SK-N-SH treated with all-trans-retinoic acid at 6 μM for 48 hours (cell line): Measurements from ENCODE around the gene GARIN5A.

Experiments
- ATAC-seq: fragments of 200-7000 bp; cut with Tn5 transposase; 3 replicates; pipeline ENCODE4 v1.9.1; 2020; ENCODE audit warnings: mild to moderate bottlenecking, moderate library complexity
- ARNTL ChIP-seq: fragments of 450-650 bp; formaldehyde crosslinking; IDR thresholded peaks from 2 replicates; pipeline ENCODE4 v1.5.0; 2020; ENCODE audit warnings: low read depth, mild to moderate bottlenecking, moderate library complexity, borderline replicate concordance
- BACH2 ChIP-seq: fragments of 250-450 bp; sonication (Bioruptor Pico); IDR thresholded peaks from 2 replicates; pipeline ENCODE4 v1.9.0; 2021; ENCODE audit warnings: mild to moderate bottlenecking, borderline replicate concordance
- CSDC2 ChIP-seq: fragments of 250-450 bp; sonication (Bioruptor Pico); IDR thresholded peaks from 2 replicates; pipeline ENCODE4 v1.5.0; 2020; ENCODE audit warnings: mild to moderate bottlenecking, moderate library complexity
- ESRRG ChIP-seq: fragments of 250-450 bp; sonication (Bioruptor Pico); IDR thresholded peaks from 2 replicates; pipeline ENCODE4 v1.6.1; 2021; ENCODE audit warnings: mild to moderate bottlenecking
- GLIS3 ChIP-seq: fragments of 250-450 bp; sonication (Bioruptor Pico); IDR thresholded peaks from 2 replicates; pipeline ENCODE4 v1.5.0; 2020; ENCODE audit warnings: mild to moderate bottlenecking, moderate library complexity
- ISL1 ChIP-seq: fragments of 250-450 bp; sonication (Bioruptor Pico); IDR thresholded peaks from 2 replicates; pipeline ENCODE4 v2.1.2; 2022; ENCODE audit warnings: mild to moderate bottlenecking, moderate library complexity
- OSR1 ChIP-seq: fragments of 250-450 bp; sonication (Bioruptor Pico); IDR thresholded peaks from 2 replicates; pipeline ENCODE4 v1.8.0; 2022; ENCODE audit warnings: moderate library complexity, mild to moderate bottlenecking, inconsistent platforms
- PPARA ChIP-seq: fragments of 250-450 bp; sonication (Bioruptor Pico); IDR thresholded peaks from 2 replicates; pipeline ENCODE4 v1.5.0; 2020; ENCODE audit warnings: mild to moderate bottlenecking, borderline replicate concordance
- RARB ChIP-seq: fragments of 250-450 bp; sonication (Bioruptor Pico); IDR thresholded peaks from 2 replicates; pipeline ENCODE4 v1.8.0; 2021; ENCODE audit warnings: mild to moderate bottlenecking, moderate library complexity
- SNAI2 ChIP-seq: fragments of 250-450 bp; sonication (Bioruptor Pico); IDR thresholded peaks from 2 replicates; pipeline ENCODE4 v1.5.0; 2020; ENCODE audit warnings: mild to moderate bottlenecking, moderate library complexity
- TCF4 ChIP-seq: fragments of 250-450 bp; sonication (Bioruptor Pico); IDR thresholded peaks from 2 replicates; pipeline ENCODE4 v1.8.0; 2021; ENCODE audit warnings: mild to moderate bottlenecking, moderate library complexity, borderline replicate concordance
- TOX ChIP-seq: fragments of 250-450 bp; sonication (Bioruptor Pico); IDR thresholded peaks from 2 replicates; pipeline ENCODE4 v1.8.0; 2021; ENCODE audit warnings: mild to moderate bottlenecking, moderate library complexity, borderline replicate concordance
- ZC3H10 ChIP-seq: fragments of 250-450 bp; sonication (Bioruptor Pico); IDR thresholded peaks from 2 replicates; pipeline ENCODE4 v1.5.1; 2021; ENCODE audit warnings: mild to moderate bottlenecking, moderate library complexity
- ZFP30 ChIP-seq: fragments of 450-650 bp; formaldehyde crosslinking; IDR thresholded peaks from 2 replicates; pipeline ENCODE4 v1.5.0; 2022; ENCODE audit warnings: mild to moderate bottlenecking, moderate library complexity
- ZNF565 ChIP-seq: fragments of 450-650 bp; formaldehyde crosslinking; conservative IDR thresholded peaks from 2 replicates; pipeline ENCODE4 v1.5.0; 2020; ENCODE audit warnings: low read depth, mild to moderate bottlenecking, moderate library complexity
- ZNF70 ChIP-seq: fragments of 450-650 bp; formaldehyde crosslinking; IDR thresholded peaks from 2 replicates; pipeline ENCODE4 v1.5.0; 2020; ENCODE audit warnings: mild to moderate bottlenecking, moderate library complexity
- ZNF8 ChIP-seq: fragments of 450-650 bp; formaldehyde crosslinking; IDR thresholded peaks from 2 replicates; pipeline ENCODE4 v1.5.0; 2020; ENCODE audit warnings: mild to moderate bottlenecking, moderate library complexity
- TF ChIP-seq, protein P1 (sequence below): fragments of 250-450 bp; sonication (Bioruptor Pico); IDR thresholded peaks from 2 replicates; pipeline ENCODE4 v1.8.0; 2020; ENCODE audit warnings: mild to moderate bottlenecking, moderate library complexity, borderline replicate concordance
- TF ChIP-seq, protein P2 (sequence below): fragments of 250-450 bp; sonication (Bioruptor Pico); IDR thresholded peaks from 2 replicates; pipeline ENCODE4 v1.5.1; 2020; ENCODE audit warnings: low read depth, mild to moderate bottlenecking, moderate library complexity
- TF ChIP-seq, protein P3 (sequence below): fragments of 250-450 bp; sonication (Bioruptor Pico); IDR thresholded peaks from 2 replicates; pipeline ENCODE4 v1.8.0; 2021; ENCODE audit warnings: low read depth, mild to moderate bottlenecking, moderate library complexity, borderline replicate concordance
- TF ChIP-seq, protein P4 (sequence below): fragments of 250-450 bp; sonication (Bioruptor Pico); IDR thresholded peaks from 2 replicates; pipeline ENCODE4 v1.5.1; 2021; ENCODE audit warnings: mild to moderate bottlenecking, moderate library complexity

GARIN5A gene

DNA sequence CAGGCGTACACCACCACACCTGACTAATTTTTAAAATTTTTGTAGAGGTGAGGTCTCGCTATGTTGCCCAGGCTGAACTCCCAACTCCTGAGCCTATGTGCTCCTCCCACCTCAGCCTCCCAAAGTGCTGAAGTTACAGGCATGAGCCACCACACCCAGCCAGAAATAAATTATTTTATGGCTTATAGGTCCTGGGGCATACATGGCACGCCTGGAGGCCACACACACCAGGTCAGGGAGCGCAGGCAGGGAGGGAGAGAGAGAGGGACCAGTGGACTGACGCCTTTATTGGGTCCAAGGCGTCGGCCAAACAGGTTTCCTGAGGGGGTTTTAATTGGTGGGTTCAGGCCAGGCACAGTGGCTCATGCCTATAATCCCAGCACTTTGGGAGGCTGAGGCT is 51.1 kb downstream of the GARIN5A start (continued):
- TF ChIP-seq OSR1 (CRISPR knock-in tag): no peak
- no peak for TF ChIP-seq RARB (CRISPR knock-in tag)
- TF ChIP-seq SNAI2 (CRISPR knock-in tag): no peak

DNA sequence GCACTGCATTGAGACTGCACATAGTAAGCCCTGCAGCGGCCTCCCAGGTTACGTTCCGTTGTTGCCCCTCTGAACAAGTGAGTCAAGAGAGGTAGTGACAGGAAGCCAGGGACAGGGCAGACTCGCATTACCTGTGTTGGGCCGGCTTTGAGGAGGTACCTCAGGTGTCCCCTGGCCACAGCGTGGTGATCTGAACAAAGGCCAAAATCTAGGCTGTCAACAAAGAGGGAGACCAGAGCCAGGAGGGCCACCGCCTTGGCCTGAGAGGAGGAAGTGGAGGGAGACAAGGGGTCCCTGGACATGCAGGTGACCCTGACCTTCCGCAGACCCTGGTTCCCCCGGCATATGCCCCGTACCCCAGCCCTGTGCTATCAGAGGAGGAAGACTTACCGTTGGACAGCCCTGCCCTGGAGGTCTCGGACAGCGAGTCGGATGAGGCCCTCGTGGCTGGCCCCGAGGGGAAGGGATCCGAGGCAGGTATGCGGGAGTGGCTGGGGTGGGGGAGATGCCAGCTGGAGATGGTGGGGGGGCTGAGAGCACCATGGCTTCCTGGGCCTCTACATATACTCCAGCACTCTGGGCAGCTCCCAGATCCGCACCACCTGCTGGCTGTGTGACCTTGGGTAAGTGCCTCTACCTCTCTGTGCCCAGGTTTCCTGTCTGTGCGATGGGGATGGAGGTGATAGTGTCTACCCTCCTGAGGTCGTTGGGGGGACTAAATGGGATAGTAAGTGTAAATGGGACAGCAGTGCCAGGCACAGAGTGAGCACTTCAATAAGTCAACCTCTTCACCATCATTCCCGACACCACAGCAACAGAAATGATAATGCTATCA is 53.2 kb downstream of the GARIN5A start:
- no peak for ATAC-seq
- TF ChIP-seq TCF4 (no peak), ESRRG (no peak), ZNF70 (CRISPR knock-in tag) (no peak), ISL1 (CRISPR knock-in tag) (no peak)

GRCh38 chr19:50422397-50423278 is 54.0 kb downstream of the GARIN5A start:
- ATAC-seq: no peak
- TF ChIP-seq GLIS3 (CRISPR knock-in tag) (no peak), ZFP30 (CRISPR knock-in tag) (no peak), SNAI2 (CRISPR knock-in tag) (no peak), ZNF8 (CRISPR knock-in tag) (no peak), OSR1 (CRISPR knock-in tag) (no peak), BACH2 (no peak), RARB (CRISPR knock-in tag) (no peak), ZNF70 (CRISPR knock-in tag) (no peak), ARNTL (CRISPR knock-in tag) (no peak), ZNF565 (no peak), TOX (CRISPR knock-in tag) (no peak), CSDC2 (CRISPR knock-in tag) (no peak), TCF4 (no peak)
- TF ChIP-seq, protein P1, sequence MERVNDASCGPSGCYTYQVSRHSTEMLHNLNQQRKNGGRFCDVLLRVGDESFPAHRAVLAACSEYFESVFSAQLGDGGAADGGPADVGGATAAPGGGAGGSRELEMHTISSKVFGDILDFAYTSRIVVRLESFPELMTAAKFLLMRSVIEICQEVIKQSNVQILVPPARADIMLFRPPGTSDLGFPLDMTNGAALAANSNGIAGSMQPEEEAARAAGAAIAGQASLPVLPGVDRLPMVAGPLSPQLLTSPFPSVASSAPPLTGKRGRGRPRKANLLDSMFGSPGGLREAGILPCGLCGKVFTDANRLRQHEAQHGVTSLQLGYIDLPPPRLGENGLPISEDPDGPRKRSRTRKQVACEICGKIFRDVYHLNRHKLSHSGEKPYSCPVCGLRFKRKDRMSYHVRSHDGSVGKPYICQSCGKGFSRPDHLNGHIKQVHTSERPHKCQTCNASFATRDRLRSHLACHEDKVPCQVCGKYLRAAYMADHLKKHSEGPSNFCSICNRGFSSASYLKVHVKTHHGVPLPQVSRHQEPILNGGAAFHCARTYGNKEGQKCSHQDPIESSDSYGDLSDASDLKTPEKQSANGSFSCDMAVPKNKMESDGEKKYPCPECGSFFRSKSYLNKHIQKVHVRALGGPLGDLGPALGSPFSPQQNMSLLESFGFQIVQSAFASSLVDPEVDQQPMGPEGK (CRISPR knock-in tag): no peak
- TF ChIP-seq, protein P2, sequence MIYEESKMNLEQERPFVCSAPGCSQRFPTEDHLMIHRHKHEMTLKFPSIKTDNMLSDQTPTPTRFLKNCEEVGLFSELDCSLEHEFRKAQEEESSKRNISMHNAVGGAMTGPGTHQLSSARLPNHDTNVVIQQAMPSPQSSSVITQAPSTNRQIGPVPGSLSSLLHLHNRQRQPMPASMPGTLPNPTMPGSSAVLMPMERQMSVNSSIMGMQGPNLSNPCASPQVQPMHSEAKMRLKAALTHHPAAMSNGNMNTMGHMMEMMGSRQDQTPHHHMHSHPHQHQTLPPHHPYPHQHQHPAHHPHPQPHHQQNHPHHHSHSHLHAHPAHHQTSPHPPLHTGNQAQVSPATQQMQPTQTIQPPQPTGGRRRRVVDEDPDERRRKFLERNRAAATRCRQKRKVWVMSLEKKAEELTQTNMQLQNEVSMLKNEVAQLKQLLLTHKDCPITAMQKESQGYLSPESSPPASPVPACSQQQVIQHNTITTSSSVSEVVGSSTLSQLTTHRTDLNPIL: no peak

DNA sequence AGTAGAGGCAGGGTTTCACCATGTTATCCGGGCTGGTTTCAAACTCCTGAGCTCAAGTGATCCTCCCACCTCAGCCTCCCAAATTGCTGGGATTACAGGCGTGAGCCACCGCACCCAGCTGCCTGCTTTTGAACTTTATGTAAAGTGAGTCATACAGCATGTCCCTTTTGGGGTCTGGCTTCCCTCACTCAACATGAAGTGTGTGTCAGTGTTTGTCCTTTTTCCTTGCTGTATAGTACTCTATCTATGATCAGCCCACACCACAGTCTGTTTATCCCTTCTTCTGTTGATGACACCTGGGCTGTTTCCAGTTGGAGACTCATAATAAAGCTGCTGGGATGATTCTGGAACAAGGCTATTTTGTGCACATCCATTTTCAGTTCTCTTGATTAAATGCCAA is 55.8 kb downstream of the GARIN5A start:
- ATAC-seq: no peak
- TF ChIP-seq ZNF70 (CRISPR knock-in tag) (no peak), ISL1 (CRISPR knock-in tag) (no peak), ZFP30 (CRISPR knock-in tag) (no peak), SNAI2 (CRISPR knock-in tag) (no peak), PPARA (no peak), GLIS3 (CRISPR knock-in tag) (no peak), RARB (CRISPR knock-in tag) (no peak), ZC3H10 (no peak), CSDC2 (CRISPR knock-in tag) (no peak)
- TF ChIP-seq, protein P3, sequence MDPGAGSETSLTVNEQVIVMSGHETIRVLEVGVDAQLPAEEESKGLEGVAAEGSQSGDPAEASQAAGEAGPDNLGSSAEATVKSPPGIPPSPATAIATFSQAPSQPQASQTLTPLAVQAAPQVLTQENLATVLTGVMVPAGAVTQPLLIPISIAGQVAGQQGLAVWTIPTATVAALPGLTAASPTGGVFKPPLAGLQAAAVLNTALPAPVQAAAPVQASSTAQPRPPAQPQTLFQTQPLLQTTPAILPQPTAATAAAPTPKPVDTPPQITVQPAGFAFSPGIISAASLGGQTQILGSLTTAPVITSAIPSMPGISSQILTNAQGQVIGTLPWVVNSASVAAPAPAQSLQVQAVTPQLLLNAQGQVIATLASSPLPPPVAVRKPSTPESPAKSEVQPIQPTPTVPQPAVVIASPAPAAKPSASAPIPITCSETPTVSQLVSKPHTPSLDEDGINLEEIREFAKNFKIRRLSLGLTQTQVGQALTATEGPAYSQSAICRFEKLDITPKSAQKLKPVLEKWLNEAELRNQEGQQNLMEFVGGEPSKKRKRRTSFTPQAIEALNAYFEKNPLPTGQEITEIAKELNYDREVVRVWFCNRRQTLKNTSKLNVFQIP (CRISPR knock-in tag): no peak

DNA sequence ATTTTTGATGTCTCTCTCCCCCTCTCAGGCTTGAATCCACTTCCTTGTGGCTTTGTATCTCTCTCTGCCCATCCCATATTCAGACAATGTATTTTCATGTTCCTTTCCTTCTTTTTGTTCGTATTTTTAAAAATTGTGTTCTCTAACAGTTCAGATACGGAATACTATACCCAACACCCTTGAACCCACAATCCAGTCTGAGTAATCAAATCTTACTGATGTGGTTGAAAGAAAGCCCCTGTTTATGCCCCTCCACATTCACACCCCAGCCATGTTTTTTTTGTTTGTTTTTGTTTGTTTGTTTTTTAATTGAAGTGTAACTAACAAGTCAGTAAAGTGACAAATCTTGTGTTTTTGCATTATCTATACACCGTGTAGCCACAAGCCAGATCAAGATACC is 56.5 kb downstream of the GARIN5A start:
- no peak for ATAC-seq
- TF ChIP-seq RARB (CRISPR knock-in tag) (no peak), ZC3H10 (no peak), ZNF565 (no peak), SNAI2 (CRISPR knock-in tag) (no peak), PPARA (no peak), GLIS3 (CRISPR knock-in tag) (no peak), TOX (CRISPR knock-in tag) (no peak), ZNF70 (CRISPR knock-in tag) (no peak), ARNTL (CRISPR knock-in tag) (no peak), ESRRG (no peak)
- TF ChIP-seq, protein P4, sequence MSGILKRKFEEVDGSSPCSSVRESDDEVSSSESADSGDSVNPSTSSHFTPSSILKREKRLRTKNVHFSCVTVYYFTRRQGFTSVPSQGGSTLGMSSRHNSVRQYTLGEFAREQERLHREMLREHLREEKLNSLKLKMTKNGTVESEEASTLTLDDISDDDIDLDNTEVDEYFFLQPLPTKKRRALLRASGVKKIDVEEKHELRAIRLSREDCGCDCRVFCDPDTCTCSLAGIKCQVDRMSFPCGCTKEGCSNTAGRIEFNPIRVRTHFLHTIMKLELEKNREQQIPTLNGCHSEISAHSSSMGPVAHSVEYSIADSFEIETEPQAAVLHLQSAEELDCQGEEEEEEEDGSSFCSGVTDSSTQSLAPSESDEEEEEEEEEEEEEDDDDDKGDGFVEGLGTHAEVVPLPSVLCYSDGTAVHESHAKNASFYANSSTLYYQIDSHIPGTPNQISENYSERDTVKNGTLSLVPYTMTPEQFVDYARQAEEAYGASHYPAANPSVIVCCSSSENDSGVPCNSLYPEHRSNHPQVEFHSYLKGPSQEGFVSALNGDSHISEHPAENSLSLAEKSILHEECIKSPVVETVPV (CRISPR knock-in tag): no peak
- TF ChIP-seq, protein P1 (CRISPR knock-in tag): no peak
